ENCODE results near the gene DYNLT3. TPM values are rescaled to one million over a fixed set of nuclear protein-coding genes. Genes with fewer than 3 reads are reported as not detected.

The DYNLT3 gene
- total and polyA plus RNA-seq, 10 donors, result 12.3 to 29.8 (median 17.8) TPM

GRCh38 chrX:37871626-37872302 is 24.4 kb upstream of the DYNLT3 start:
- peaks cover 0 to 5% (median 0%) of the 10 kb centered on the region in 8 donors for H3K9me3 ChIP-seq
- intact Hi-C loops (cut with DNase I; ENCODE audit: low total_unique reads), result no loop called here
- no peaks in the 10 kb centered on the region for H3K36me3 ChIP-seq
- WGBS, 5 donors, result 66 to 91% (median 83%) methylated on average over 3 to 4 of the region's 4 CpGs
- no peak overlapping the region for H3K4me3 ChIP-seq
- no peak overlapping the region for H3K27ac ChIP-seq
- no peak for DNase-seq
- TF ChIP-seq CTCF (IDR thresholded peaks at IDR 0.05 in 8 of 11, conservative IDR thresholded peaks at IDR 0.05 in 3 of 11) (no peak), POLR2AphosphoS5 (IDR thresholded peaks at IDR 0.05) (no peak), POLR2A (IDR thresholded peaks at IDR 0.05) (no peak)
- peaks cover 0 to 8% (median 0%) of the 10 kb centered on the region in 7 donors for H3K27me3 ChIP-seq (replicated peaks in 1 of 7)
- H3K4me1 ChIP-seq, result no peaks in the 10 kb centered on the region

GRCh38 chrX:37867536-37868153 is 20.3 kb upstream of the DYNLT3 start:
- 33 to 92% (median 77%) methylated on average over 1 to 3 of the region's 3 CpGs for WGBS, 5 donors
- TF ChIP-seq POLR2AphosphoS5 (IDR thresholded peaks at IDR 0.05) (no peak), CTCF (IDR thresholded peaks at IDR 0.05 in 8 of 11, conservative IDR thresholded peaks at IDR 0.05 in 3 of 11) (no peak), POLR2A (IDR thresholded peaks at IDR 0.05) (no peak)
- DNase-seq, result no peak
- Histone ChIP-seq H3K9me3 (peaks cover 0 to 5% (median 0%) of the 10 kb centered on the region in 8 donors), H3K4me3 (no peak overlapping the region), H3K36me3 (no peaks in the 10 kb centered on the region), H3K27ac (no peak overlapping the region), H3K4me1 (no peaks in the 10 kb centered on the region), H3K27me3 (replicated peaks in 1 of 7) (peaks cover 0 to 8% (median 0%) of the 10 kb centered on the region in 7 donors)
- intact Hi-C loops (cut with DNase I; ENCODE audit: low total_unique reads), result no loop called here

GRCh38 chrX:37863728-37864127 is 16.4 kb upstream of the DYNLT3 start:
- Histone ChIP-seq H3K4me3 (no peak overlapping the region), H3K27me3 (replicated peaks in 1 of 7) (peaks cover 0 to 7% (median 0%) of the 10 kb centered on the region in 7 donors), H3K27ac (no peak overlapping the region), H3K4me1 (no peaks in the 10 kb centered on the region), H3K36me3 (no peaks in the 10 kb centered on the region), H3K9me3 (no peaks in the 10 kb centered on the region)
- 66 to 88% (median 78%) methylated on average over 3 of the region's 3 CpGs for WGBS, 5 donors
- TF ChIP-seq POLR2A (IDR thresholded peaks at IDR 0.05) (no peak), CTCF (IDR thresholded peaks at IDR 0.05 in 8 of 11, conservative IDR thresholded peaks at IDR 0.05 in 3 of 11) (no peak), POLR2AphosphoS5 (IDR thresholded peaks at IDR 0.05) (no peak)
- DNase-seq, result no peak
- intact Hi-C loops (cut with DNase I; ENCODE audit: low total_unique reads), result no loop called here

- Histone ChIP-seq H3K4me3 (no peak overlapping the region), H3K27ac (no peak overlapping the region), H3K36me3 (no peaks in the 10 kb centered on the region), H3K27me3 (replicated peaks in 1 of 7) (peaks cover 0 to 4% (median 0%) of the 10 kb centered on the region in 7 donors), H3K9me3 (no peaks in the 10 kb centered on the region), H3K4me1 (no peaks in the 10 kb centered on the region)
- no peak for DNase-seq
- TF ChIP-seq POLR2A (IDR thresholded peaks at IDR 0.05), result no peak
- TF ChIP-seq POLR2AphosphoS5 (IDR thresholded peaks at IDR 0.05), result no peak
- TF ChIP-seq CTCF (IDR thresholded peaks at IDR 0.05 in 8 of 11, conservative IDR thresholded peaks at IDR 0.05 in 3 of 11), result no peak
- intact Hi-C loops (cut with DNase I; ENCODE audit: low total_unique reads), result no loop called here
Measured at GRCh38 chrX:37862851-37863250, 15.5 kb upstream of the DYNLT3 start.
